Neural progenitor cell (in vitro differentiated cells): ENCODE measurements around the gene GRM2. TPM values are rescaled to one million over a fixed set of nuclear protein-coding genes. Genes with fewer than 3 reads are reported as not detected.

ENCODE experiments used
- DNase-seq: peaks from one replicate; pipeline ENCODE4 v3.0.0-alpha.2; 2016; ENCODE audit warnings: low spot score
- H2AFZ ChIP-seq: fragments of 200-600 bp; sonication (generic); replicated peaks from 2 replicates; pipeline ENCODE4 v1.6.1; 2016; ENCODE audit warnings: antibody characterized with exemption
- H3F3A ChIP-seq: fragments of 200-600 bp; sonication (generic); 2 replicates; pipeline ENCODE4 v1.6.1; 2016; ENCODE audit warnings: antibody characterized with exemption, low read depth
- H3K27ac ChIP-seq: fragments of 200-600 bp; sonication (generic); 2 replicates; pipeline ENCODE4 v1.5.1; 2016; ENCODE audit warnings: mild to moderate bottlenecking
- H3K27me3 ChIP-seq: fragments of 200-600 bp; sonication (generic); 2 replicates; pipeline ENCODE4 v1.6.1; 2016; ENCODE audit warnings: mild to moderate bottlenecking, moderate library complexity
- H3K36me3 ChIP-seq: fragments of 200-600 bp; sonication (generic); 2 replicates; pipeline ENCODE4 v1.5.1; 2016
- H3K4me1 ChIP-seq: fragments of 200-600 bp; sonication (generic); 2 replicates; pipeline ENCODE4 v1.6.1; 2016; ENCODE audit warnings: mixed run types
- H3K4me2 ChIP-seq: fragments of 200-600 bp; sonication (generic); 2 replicates; pipeline ENCODE4 v1.6.1; 2016
- H3K4me3 ChIP-seq: fragments of 200-600 bp; sonication (generic); 2 replicates; pipeline ENCODE4 v1.5.1; 2016
- H3K79me2 ChIP-seq: fragments of 200-600 bp; sonication (generic); 2 replicates; pipeline ENCODE4 v1.6.1; 2016; ENCODE audit warnings: low read depth
- H3K9ac ChIP-seq: fragments of 200-600 bp; sonication (generic); 2 replicates; pipeline ENCODE4 v1.6.1; 2016
- H3K9me3 ChIP-seq: fragments of 200-600 bp; sonication (generic); 2 replicates; pipeline ENCODE4 v1.5.1; 2016; ENCODE audit warnings: low read depth
- H4K20me1 ChIP-seq: fragments of 200-600 bp; sonication (generic); 2 replicates; pipeline ENCODE4 v1.6.1; 2016; ENCODE audit warnings: low read depth
- H3K27ac Mint-ChIP-seq: 3 replicates; pipeline ENCODE4 v1.8.0; 2021; ENCODE audit warnings: mixed read lengths
- H3K27me3 Mint-ChIP-seq: 2 replicates; pipeline ENCODE4 v1.8.0; 2022; ENCODE audit warnings: low read depth, mild to moderate bottlenecking, inconsistent platforms, moderate library complexity, mixed read lengths; ENCODE audit not compliant: insufficient read depth
- H3K36me3 Mint-ChIP-seq: 3 replicates; pipeline ENCODE4 v1.8.0; 2021; ENCODE audit warnings: mixed read lengths
- H3K4me1 Mint-ChIP-seq: 3 replicates; pipeline ENCODE4 v1.8.0; 2021; ENCODE audit warnings: mixed read lengths
- H3K4me3 Mint-ChIP-seq: 3 replicates; pipeline ENCODE4 v1.8.0; 2021; ENCODE audit warnings: mild to moderate bottlenecking, moderate library complexity, mixed read lengths
- H3K9me3 Mint-ChIP-seq: 3 replicates; pipeline ENCODE4 v1.8.0; 2020; ENCODE audit warnings: mixed read lengths
- EZH2 ChIP-seq: fragments of 200-600 bp; sonication (generic); IDR thresholded peaks from 2 replicates; pipeline ENCODE4 v1.6.1; 2017; ENCODE audit warnings: antibody characterized with exemption, mild to moderate bottlenecking, moderate library complexity
- EZH2phosphoT487 ChIP-seq: fragments of 200-600 bp; sonication (generic); IDR thresholded peaks from 2 replicates; pipeline ENCODE4 v1.6.1; 2017; ENCODE audit warnings: antibody characterized with exemption
- total RNA-seq: library from RNA; depleted of rRNA; stranded (reverse); fragments of >200 nt; gene quantifications from 2 replicates; pipeline ENCODE4 v1.2.3, GENCODE V29; 2015; ENCODE audit warnings: low replicate concordance
- TF ChIP-seq, protein P1 (sequence below): fragments of 200-600 bp; sonication (generic); IDR thresholded peaks from 2 replicates; pipeline ENCODE4 v1.5.1; 2017; ENCODE audit warnings: antibody characterized with exemption, mild to moderate bottlenecking

GRM2 gene
- total RNA-seq, 1 donor from 2014 or later = 1.9 TPM

DNA sequence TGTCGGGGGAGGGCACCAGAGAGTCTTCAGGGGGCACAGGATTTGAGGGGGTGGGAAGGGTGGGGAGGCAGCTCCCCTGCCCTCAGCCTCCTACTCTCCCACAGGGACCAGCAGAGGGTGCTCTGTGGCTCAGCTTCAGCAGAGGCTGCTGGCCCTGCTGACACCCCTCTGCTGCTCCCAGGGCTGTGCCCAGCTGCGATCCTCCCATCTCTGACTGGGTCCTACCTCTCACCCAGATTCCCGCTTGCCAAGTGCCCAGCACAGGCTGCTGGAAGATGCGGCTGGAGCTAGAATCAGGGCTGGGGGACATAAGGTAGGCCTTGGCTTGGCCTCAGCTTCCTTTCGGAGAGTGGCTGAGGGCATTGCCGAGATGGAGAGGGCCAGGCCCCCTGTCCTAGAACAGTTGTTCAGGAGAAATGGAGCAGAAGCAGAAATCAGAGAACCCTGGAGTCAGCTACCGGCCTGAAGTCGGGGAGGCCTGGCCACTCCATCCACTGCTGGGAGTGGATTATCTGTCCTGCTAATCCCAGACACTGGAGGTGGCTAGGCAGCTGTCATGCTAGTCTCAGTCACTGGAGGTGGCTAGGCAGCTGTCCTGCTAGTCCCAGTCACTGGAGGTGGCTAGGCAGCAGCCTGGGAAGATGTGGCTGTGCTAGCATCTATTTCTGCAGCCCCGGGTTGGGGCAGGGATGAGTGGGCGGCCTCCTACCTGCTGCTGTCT lies 3.9 kb downstream of the GRM2 start:
- Histone ChIP-seq H4K20me1 (peaks cover 15% of the 10 kb centered on the region), H3K4me1 (no peaks in the 10 kb centered on the region), H3F3A (no peaks in the 10 kb centered on the region), H3K27ac (no peak overlapping the region), H3K9ac (no peak overlapping the region), H3K4me2 (no peak overlapping the region), H3K9me3 (no peaks in the 10 kb centered on the region), H3K36me3 (no peaks in the 10 kb centered on the region), H3K79me2 (no peaks in the 10 kb centered on the region), H2AFZ (no peak overlapping the region), H3K27me3 (peaks cover 34% of the 10 kb centered on the region), H3K4me3 (no peak overlapping the region)
- Mint-ChIP-seq H3K4me1 (peaks cover 16% of the 10 kb centered on the region), H3K4me3 (no peak overlapping the region), H3K9me3 (no peaks in the 10 kb centered on the region), H3K27me3 (peaks cover 18% of the 10 kb centered on the region), H3K27ac (no peak overlapping the region), H3K36me3 (peaks cover under 1% of the 10 kb centered on the region)
- peak; percentile 51 for DNase-seq
- TF ChIP-seq, protein P1, sequence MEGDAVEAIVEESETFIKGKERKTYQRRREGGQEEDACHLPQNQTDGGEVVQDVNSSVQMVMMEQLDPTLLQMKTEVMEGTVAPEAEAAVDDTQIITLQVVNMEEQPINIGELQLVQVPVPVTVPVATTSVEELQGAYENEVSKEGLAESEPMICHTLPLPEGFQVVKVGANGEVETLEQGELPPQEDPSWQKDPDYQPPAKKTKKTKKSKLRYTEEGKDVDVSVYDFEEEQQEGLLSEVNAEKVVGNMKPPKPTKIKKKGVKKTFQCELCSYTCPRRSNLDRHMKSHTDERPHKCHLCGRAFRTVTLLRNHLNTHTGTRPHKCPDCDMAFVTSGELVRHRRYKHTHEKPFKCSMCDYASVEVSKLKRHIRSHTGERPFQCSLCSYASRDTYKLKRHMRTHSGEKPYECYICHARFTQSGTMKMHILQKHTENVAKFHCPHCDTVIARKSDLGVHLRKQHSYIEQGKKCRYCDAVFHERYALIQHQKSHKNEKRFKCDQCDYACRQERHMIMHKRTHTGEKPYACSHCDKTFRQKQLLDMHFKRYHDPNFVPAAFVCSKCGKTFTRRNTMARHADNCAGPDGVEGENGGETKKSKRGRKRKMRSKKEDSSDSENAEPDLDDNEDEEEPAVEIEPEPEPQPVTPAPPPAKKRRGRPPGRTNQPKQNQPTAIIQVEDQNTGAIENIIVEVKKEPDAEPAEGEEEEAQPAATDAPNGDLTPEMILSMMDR = peak; percentile 47
- no peak for TF ChIP-seq EZH2phosphoT487

DNA sequence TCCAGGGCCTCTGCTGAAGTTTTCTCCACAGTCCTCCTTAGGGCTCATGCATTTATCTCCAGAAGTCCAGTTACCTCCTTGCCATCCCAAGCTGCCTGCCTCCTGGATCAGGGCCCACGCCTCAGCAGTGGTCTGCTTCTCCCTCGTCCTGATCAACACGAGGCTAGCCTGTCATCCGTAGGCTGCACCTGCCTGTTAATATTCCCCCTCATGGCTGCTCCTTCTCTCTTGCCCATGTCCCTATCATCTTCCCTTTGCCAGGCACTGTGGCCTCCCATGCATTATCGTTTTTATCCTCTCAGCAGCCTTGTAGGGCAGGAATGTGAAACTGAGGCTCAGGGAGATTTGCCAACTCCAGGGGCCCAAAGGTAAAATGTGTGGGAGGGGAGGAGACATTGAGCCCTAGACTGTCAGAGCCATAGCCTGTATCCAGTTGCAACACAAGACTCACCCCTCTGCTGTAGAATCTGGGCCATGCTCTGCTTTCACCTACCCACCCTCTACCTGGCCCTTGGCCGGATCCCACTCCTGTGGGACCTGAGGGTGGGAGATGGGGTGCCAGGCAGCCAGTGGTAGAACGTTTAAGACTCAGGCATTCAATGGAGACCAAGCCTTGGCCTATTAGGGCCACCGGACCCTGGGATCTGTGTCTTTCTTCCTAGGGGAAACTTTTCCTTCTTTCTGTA lies 4.6 kb downstream of the GRM2 start:
- no peaks in the 10 kb centered on the region for H3F3A ChIP-seq
- H3K4me1 ChIP-seq = no peaks in the 10 kb centered on the region
- no peak overlapping the region for H3K4me3 ChIP-seq
- TF ChIP-seq EZH2phosphoT487 (no peak), EZH2 (no peak)
- TF ChIP-seq, protein P1 = no peak
- H3K27ac ChIP-seq = no peak overlapping the region
- H3K79me2 ChIP-seq = no peaks in the 10 kb centered on the region
- H3K4me2 ChIP-seq = no peak overlapping the region
- H3K27me3 ChIP-seq = peaks cover 27% of the 10 kb centered on the region
- H3K27me3 Mint-ChIP-seq = peaks cover 20% of the 10 kb centered on the region
- no peak for DNase-seq
- no peak overlapping the region for H2AFZ ChIP-seq
- no peaks in the 10 kb centered on the region for H3K36me3 ChIP-seq
- H3K36me3 Mint-ChIP-seq = no peaks in the 10 kb centered on the region
- H3K4me3 Mint-ChIP-seq = no peak overlapping the region
- H3K4me1 Mint-ChIP-seq = peaks cover 14% of the 10 kb centered on the region
- H3K9me3 Mint-ChIP-seq = no peaks in the 10 kb centered on the region
- H3K9ac ChIP-seq = no peak overlapping the region
- H4K20me1 ChIP-seq = peaks cover 9% of the 10 kb centered on the region
- H3K27ac Mint-ChIP-seq = no peak overlapping the region
- no peaks in the 10 kb centered on the region for H3K9me3 ChIP-seq

DNA sequence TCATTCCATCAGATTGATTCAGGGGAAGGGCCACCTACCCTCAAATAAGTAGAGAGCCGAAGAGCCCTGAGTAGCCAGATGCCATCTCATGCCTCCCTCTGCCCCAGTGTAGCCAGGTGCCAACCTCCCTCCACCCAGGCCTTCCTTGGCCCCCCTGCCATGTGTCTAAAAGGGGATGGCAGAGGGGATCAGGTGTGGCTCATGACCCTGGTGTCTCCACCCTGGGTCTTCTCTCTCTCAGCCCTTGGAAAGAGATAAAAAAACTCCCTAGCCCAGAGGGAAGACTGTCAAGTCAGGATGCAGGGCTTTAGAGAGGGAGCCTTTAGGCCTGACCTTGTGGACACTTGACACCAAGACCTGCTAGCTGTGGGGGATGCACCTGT lies 5.2 kb downstream of the GRM2 start:
- Histone ChIP-seq H3F3A (no peaks in the 10 kb centered on the region), H3K27me3 (peaks cover 24% of the 10 kb centered on the region), H3K36me3 (no peaks in the 10 kb centered on the region), H3K4me1 (no peaks in the 10 kb centered on the region), H4K20me1 (peaks cover 7% of the 10 kb centered on the region), H3K4me2 (no peak overlapping the region), H3K9ac (no peak overlapping the region), H3K9me3 (no peaks in the 10 kb centered on the region), H3K27ac (no peak overlapping the region), H2AFZ (no peak overlapping the region), H3K4me3 (no peak overlapping the region), H3K79me2 (no peaks in the 10 kb centered on the region)
- Mint-ChIP-seq H3K36me3 (no peaks in the 10 kb centered on the region), H3K4me1 (peaks cover 14% of the 10 kb centered on the region), H3K9me3 (no peaks in the 10 kb centered on the region), H3K27me3 (peaks cover 20% of the 10 kb centered on the region), H3K4me3 (no peak overlapping the region), H3K27ac (no peak overlapping the region)
- DNase-seq = no peak
- no peak for TF ChIP-seq EZH2phosphoT487
- TF ChIP-seq, protein P1 = no peak
- TF ChIP-seq EZH2 = no peak
